T47D (cell line): ENCODE data around the gene STK33.

Experiments used
- DNase-seq, 2 experiments: peaks; one replicate each; pipeline versions ENCODE4 v3.0.0 to v3.0.0-alpha.2; 2011 to 2012; ENCODE audit warnings: low read depth in 1 of 2, low spot score in 1 of 2
- JUND ChIP-seq: IDR thresholded peaks from 2 replicates; pipeline ENCODE4 v1.6.1; 2012; ENCODE audit warnings: low read depth
- in situ Hi-C: cut with HindIII; loops from 2 replicates; pipeline ENCODE4 v1.10.0; 2016; ENCODE audit warnings: low sequenced_read_pairs, low pct_unique_long_range_greater_than_20kb

The STK33 gene

GRCh38 chr11:8596504-8597046 lies 2.5 kb upstream of the STK33 start:
- in situ Hi-C loops: no loop called here
- no peak for DNase-seq
- TF ChIP-seq JUND: no peak

DNA sequence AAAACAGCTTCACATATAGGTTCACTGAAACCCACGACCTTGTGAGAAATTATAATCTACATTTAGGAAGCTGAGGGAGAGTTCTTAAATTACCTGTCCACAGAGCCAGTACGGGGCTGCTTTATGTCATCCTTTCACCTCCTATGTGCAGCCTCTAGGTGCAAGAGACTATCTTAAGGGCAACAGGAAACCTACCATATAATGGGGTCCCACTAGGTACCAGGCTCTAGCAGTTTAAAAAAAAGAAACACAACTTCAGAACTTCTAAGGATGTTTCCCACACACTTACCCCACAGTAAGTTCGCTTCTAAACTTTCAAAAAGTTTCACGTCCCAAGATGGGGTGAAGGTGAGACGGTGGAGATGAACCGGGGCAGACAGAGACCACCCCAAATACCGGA lies 573 bp downstream of the STK33 start:
- no peak for TF ChIP-seq JUND
- no peak for DNase-seq

GRCh38 chr11:8587915-8588314 lies 6.1 kb downstream of the STK33 start:
- no peak for DNase-seq
- TF ChIP-seq JUND: no peak
- in situ Hi-C loops: no loop called here

More for the DNA sequence above, 573 bp downstream of the STK33 start:
- in situ Hi-C loops: no loop called here

DNA sequence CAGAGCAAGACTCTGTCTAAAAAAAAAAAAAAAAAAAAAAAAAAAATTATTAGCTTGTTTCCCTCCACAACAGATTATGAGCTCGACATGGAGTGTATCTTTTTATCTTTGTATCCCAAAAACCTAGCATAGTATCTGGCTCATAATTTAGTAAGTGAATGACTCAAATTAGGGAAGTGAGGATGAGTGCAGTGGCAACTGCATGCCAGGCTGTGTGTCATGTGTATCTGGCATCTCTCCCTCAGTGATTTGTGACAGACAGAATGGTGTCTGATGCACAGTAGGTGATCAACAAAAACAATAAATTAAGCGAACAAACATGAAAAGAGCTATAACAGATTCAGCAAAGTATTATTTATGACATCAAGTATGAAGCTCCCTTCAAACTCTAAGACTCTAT lies 7.2 kb downstream of the STK33 start:
- DNase-seq: no peak
- in situ Hi-C loops: no loop called here
- no peak for TF ChIP-seq JUND

DNA sequence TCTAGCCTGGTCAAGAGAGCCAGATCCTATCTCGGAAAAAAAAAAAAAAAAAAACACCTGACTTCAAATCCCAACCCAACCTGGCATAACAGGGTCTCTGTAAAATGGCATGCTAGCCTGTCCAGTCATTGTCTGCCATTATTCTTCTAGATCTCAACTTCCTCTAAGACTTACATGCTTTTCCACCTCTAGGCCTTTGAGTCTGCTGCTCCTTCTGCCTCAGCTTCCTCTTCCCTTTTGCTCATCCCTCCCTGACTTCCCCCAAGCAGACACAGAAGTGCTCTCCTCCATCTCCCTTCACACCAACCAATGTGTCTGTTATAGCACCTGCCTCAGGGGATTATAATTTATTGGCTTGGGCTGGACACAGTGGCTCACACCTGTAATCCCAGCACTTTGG lies 7.8 kb downstream of the STK33 start:
- no peak for TF ChIP-seq JUND
- in situ Hi-C loops: no loop called here
- DNase-seq: no peak

- no peak for TF ChIP-seq JUND
- no peak for DNase-seq
- in situ Hi-C loops: no loop called here
Observed at GRCh38 chr11:8584511-8584910, 9.5 kb downstream of the STK33 start.

DNA sequence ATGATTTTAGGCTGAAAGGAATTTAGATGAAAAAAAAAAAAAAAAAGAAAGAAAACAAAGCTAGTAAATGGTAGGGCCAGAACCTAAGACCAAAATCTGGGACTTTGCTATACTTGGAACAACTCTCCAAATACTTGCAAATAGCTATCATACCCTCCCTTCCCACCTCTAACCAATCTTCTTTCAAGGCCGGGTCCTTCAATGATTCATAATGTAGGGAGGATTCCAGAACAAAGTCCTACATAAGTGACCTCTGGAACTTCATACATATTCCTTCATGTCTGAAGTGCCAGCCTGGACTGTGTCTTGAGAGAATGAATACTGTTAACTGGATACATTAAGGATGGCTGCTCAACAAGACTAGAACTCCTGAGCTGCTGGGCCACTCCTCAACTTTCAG lies 9.9 kb downstream of the STK33 start:
- TF ChIP-seq JUND: no peak
- in situ Hi-C loops: no loop called here
- no peak for DNase-seq

GRCh38 chr11:8581300-8581699 lies 12.7 kb downstream of the STK33 start:
- in situ Hi-C loops: no loop called here
- no peak for DNase-seq
- no peak for TF ChIP-seq JUND

DNA sequence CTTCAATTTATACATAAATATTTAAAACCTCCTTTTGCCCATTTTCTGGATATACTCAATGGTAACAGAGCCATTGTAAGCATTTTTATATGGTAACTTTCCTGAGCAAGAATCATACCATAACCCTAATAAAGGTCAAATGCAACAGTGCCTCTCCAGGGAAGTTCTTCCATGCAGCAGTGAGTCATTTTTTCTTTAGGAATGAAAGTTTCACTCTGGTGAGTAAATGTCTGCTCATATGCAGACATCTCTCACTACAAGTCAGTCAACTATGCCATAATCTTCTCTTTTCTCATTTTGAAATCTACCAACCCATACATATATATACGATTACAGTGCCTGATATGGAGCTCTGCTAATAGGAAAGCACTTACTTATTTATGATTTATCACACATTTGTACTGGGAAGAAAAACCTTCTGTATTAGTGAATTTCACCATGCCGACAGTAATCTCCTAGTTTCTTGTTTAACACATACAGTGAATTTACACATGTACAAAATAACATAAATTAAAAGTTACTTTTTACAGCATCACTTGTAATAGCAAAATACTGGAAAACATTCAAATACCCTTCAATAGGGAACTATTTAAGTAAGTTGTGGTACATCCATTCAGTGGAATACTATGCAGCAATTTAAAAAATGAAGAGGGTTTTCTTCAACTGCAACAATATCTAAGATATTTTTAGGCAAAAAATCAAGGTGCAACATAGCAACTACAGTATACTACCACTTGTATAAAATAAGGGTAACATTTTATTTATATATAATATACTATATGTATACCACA lies 16.0 kb downstream of the STK33 start:
- in situ Hi-C loops: no loop called here
- TF ChIP-seq JUND: no peak
- no peak for DNase-seq

DNA sequence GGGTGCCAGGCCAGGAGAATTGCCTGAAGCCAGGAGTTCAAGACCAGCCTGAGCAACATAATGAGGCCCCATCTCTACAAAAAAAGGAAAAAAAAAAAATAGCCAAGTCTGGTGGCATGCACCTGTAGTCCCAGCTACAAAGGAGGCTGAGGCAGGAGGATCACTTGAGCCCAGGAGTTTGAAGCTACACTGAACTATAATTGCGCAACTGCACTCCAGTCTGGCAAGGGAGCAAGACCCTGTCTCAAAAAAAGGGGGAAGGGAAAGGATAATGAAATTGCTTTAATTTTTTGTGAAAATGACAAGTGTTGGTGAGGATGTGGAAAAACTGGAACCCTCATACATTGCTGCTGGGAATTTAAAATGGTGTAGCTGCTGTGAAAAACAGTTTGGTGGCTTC lies 19.2 kb downstream of the STK33 start:
- no peak for DNase-seq
- in situ Hi-C loops: no loop called here
- no peak for TF ChIP-seq JUND

- in situ Hi-C loops: no loop called here
- DNase-seq: no peak
- no peak for TF ChIP-seq JUND
Observed at GRCh38 chr11:8573777-8574176, 20.3 kb downstream of the STK33 start.

DNA sequence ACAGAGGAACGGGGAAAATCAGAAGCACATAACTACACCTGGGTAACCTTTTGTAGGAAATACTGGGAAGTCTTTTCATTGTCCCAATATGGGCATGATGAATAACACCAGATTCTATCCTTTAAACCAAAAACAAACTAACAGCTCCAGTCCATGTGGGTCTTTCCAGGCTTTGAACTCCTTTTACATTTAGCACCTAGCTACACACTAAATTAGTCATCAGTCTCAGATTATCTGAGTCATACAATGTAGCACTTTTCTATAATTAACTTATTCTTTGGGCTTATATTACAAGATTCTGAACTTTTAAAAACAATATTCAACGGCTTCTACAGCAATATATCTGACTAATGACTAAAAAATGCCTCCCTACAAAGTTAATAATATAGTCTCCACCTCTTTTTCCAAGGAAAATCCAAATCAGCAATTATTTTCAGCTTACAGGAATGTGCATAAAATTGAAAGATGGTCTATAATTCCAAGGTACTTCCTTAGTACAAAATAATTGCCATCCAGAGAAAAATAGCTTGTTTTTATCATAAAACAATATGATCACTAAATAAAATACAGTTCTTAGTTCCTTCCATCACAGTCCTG lies 26.3 kb downstream of the STK33 start:
- no peak for DNase-seq
- in situ Hi-C loops: no loop called here
- TF ChIP-seq JUND: no peak

- TF ChIP-seq JUND: no peak
- peak; percentile 4 to 53 for DNase-seq
- in situ Hi-C loops: no loop called here
Observed at GRCh38 chr11:8566613-8567210, 27.3 kb downstream of the STK33 start.
